GM21526 (cell line): ENCODE results near the gene ABCG8.
"Not testable (repeated sequence)": the region's sequence is repeated elsewhere in the genome, so short reads cannot be mapped to it uniquely, and the experiment has no call there.

Source experiments
- ATAC-seq: cut with Tn5 transposase; IDR thresholded peaks from one replicate; pipeline ENCODE4 v1.9.1; 2021; ENCODE audit warnings: moderate library complexity; ENCODE audit not compliant: unreplicated experiment, low FRiP score

ABCG8 gene

GRCh38 chr2:43905371-43905803 lies 66.6 kb downstream of the ABCG8 start:
- ATAC-seq, result no peak

GRCh38 chr2:43905871-43906270 lies 67.1 kb downstream of the ABCG8 start:
- ATAC-seq, result no peak

- no peak for ATAC-seq
Measured at GRCh38 chr2:43906448-43907109, 67.8 kb downstream of the ABCG8 start.

GRCh38 chr2:43911136-43911790 lies 72.5 kb downstream of the ABCG8 start:
- ATAC-seq, result not testable (repeated sequence)

GRCh38 chr2:43924463-43924862 lies 85.7 kb downstream of the ABCG8 start:
- no peak for ATAC-seq

GRCh38 chr2:43925431-43925830 lies 86.7 kb downstream of the ABCG8 start:
- ATAC-seq, result no peak

GRCh38 chr2:43927442-43927841 lies 88.7 kb downstream of the ABCG8 start:
- ATAC-seq, result no peak

GRCh38 chr2:43931293-43931692 lies 92.5 kb downstream of the ABCG8 start:
- no peak for ATAC-seq
